Activated naive CD8-positive, alpha-beta T cell treated with anti-CD3 and anti-CD28 coated beads, Interleukin-2, amount 10 ng/mL, durations not matched to agents 7 days and 5 days (primary cell): ENCODE data around the gene CAMTA2. TPM values are rescaled to one million over a fixed set of nuclear protein-coding genes. Genes with fewer than 3 reads are reported as not detected.
"Not testable (repeated sequence)": the region's sequence is repeated elsewhere in the genome, so short reads cannot be mapped to it uniquely, and the experiment has no call there.

ENCODE experiments used
- ATAC-seq: fragments of 150-1000 bp; cut with Tn5 transposase; one replicate; pipeline ENCODE4 v1.10.0; 2021; ENCODE audit warnings: low read depth, moderate library complexity
- POLR2A ChIA-PET: fragments of 350-600 bp; sonication (Branson Sonifier 250); formaldehyde crosslinking; loops from one replicate; lab custom pipeline; 2021; ENCODE audit warnings: antibody characterized with exemption; lab: Charles Lee
- DNase-seq: peaks from one replicate; pipeline ENCODE4 v3.0.0; 2021
- H3K27ac Mint-ChIP-seq: one replicate; pipeline ENCODE4 v1.8.0; 2022; ENCODE audit warnings: mild to moderate bottlenecking, mixed read lengths
- H3K27me3 Mint-ChIP-seq: one replicate; pipeline ENCODE4 v1.8.0; 2022; ENCODE audit warnings: mild to moderate bottlenecking, moderate library complexity, mixed read lengths
- H3K36me3 Mint-ChIP-seq: one replicate; pipeline ENCODE4 v1.8.0; 2021; ENCODE audit warnings: mild to moderate bottlenecking, mixed read lengths
- H3K4me1 Mint-ChIP-seq: one replicate; pipeline ENCODE4 v1.8.0; 2021; ENCODE audit warnings: mixed read lengths
- H3K4me3 Mint-ChIP-seq: one replicate; pipeline ENCODE4 v1.8.0; 2022; ENCODE audit warnings: mild to moderate bottlenecking, moderate library complexity, mixed read lengths
- H3K9me3 Mint-ChIP-seq: one replicate; pipeline ENCODE4 v1.8.0; 2021; ENCODE audit warnings: mixed read lengths
- total RNA-seq, 2 experiments: library from RNA; stranded (reverse); gene quantifications; one replicate each; pipeline ENCODE4 v1.2.3, GENCODE V29; 2021

Gene CAMTA2
- 10 to 100 TPM; 62.0 to 67.7 TPM for total RNA-seq

GRCh38 chr17:4986951-4987766 is at the start of gene CAMTA2:
CAMTA2 (minus strand) TSS chr17:4987675; CDS start chr17:4986222, 1,453 bp downstream.
- Mint-ChIP-seq H3K36me3 (peaks cover 8% of the 10 kb centered on the region), H3K27me3 (no peaks in the 10 kb centered on the region), H3K4me1 (peaks cover 26% of the 10 kb centered on the region), H3K27ac (peak within 1 kb of the TSS; percentile 78), H3K4me3 (peak within 1 kb of the TSS; percentile 85), H3K9me3 (no peaks in the 10 kb centered on the region)
- POLR2A ChIA-PET = interaction anchor here (0.6 to 4.5 kb wide), 13 partner anchors 11 to 78 kb away, joined by 3 to 27 read pairs (median 5); partner anchors contain the start of genes INCA1, KIF1C, PFN1 and RNF167
- ATAC-seq (peak; percentile 87), DNase-seq (peak; percentile 91)

GRCh38 chr17:5035315-5035714 is 47.8 kb upstream of the CAMTA2 start, which contains the start of gene SLC52A1:
SLC52A1 (minus strand) TSS chr17:5035426; CDS start chr17:5034606, 820 bp downstream.
- no peak for DNase-seq
- ATAC-seq = no peak
- Mint-ChIP-seq H3K4me3 (peak within 1 kb of the TSS; percentile 19), H3K4me1 (peaks cover 14% of the 10 kb centered on the region), H3K27me3 (peaks cover 7% of the 10 kb centered on the region), H3K27ac (no peak within 1 kb of the TSS), H3K9me3 (no peaks in the 10 kb centered on the region), H3K36me3 (peaks cover 6% of the 10 kb centered on the region)
- POLR2A ChIA-PET = interaction anchor here (0.6 to 1.1 kb wide), 3 partner anchors 9 to 663 kb away, joined by 3 to 4 read pairs (median 3); no protein-coding TSS in a partner anchor

- peaks cover 13% of the 10 kb centered on the region for H3K4me1 Mint-ChIP-seq
- H3K27me3 Mint-ChIP-seq = peaks cover 7% of the 10 kb centered on the region
- POLR2A ChIA-PET = interaction anchor here (0.9 to 1.2 kb wide), 4 partner anchors 9 to 86 kb away, joined by 3 to 4 read pairs (median 3); partner anchors contain the start of gene PFN1
- no peaks in the 10 kb centered on the region for H3K9me3 Mint-ChIP-seq
- H3K36me3 Mint-ChIP-seq = peaks cover 5% of the 10 kb centered on the region
- ATAC-seq (no peak), DNase-seq (no peak)
- no peak overlapping the region for H3K4me3 Mint-ChIP-seq
- H3K27ac Mint-ChIP-seq = no peak overlapping the region
These were observed 47.2 kb upstream of the CAMTA2 start for GRCh38 chr17:5034651-5035050.

- Mint-ChIP-seq H3K27ac (no peak overlapping the region), H3K4me1 (peaks cover 13% of the 10 kb centered on the region), H3K36me3 (peaks cover 5% of the 10 kb centered on the region), H3K27me3 (peaks cover 7% of the 10 kb centered on the region), H3K9me3 (no peaks in the 10 kb centered on the region), H3K4me3 (no peak overlapping the region)
- ATAC-seq = no peak
- no peak for DNase-seq
- POLR2A ChIA-PET = interaction anchor here (1.0 to 1.2 kb wide), 2 partner anchors 25 to 86 kb away, joined by 3 to 4 read pairs; partner anchors contain the start of gene PFN1
These were observed 46.6 kb upstream of the CAMTA2 start for GRCh38 chr17:5034063-5034462.

- DNase-seq (no peak), ATAC-seq (no peak)
- H3K27ac Mint-ChIP-seq = no peak overlapping the region
- POLR2A ChIA-PET = interaction anchor here (0.7 to 1.2 kb wide), 2 partner anchors 16 to 85 kb away, joined by 3 to 4 read pairs; partner anchors contain the start of gene PFN1
- peaks cover 5% of the 10 kb centered on the region for H3K36me3 Mint-ChIP-seq
- no peaks in the 10 kb centered on the region for H3K9me3 Mint-ChIP-seq
- peaks cover 13% of the 10 kb centered on the region for H3K4me1 Mint-ChIP-seq
- peaks cover 7% of the 10 kb centered on the region for H3K27me3 Mint-ChIP-seq
- H3K4me3 Mint-ChIP-seq = no peak overlapping the region
These were observed 46.0 kb upstream of the CAMTA2 start for GRCh38 chr17:5033352-5034015.

- H3K36me3 Mint-ChIP-seq = peaks cover 5% of the 10 kb centered on the region
- H3K4me1 Mint-ChIP-seq = peaks cover 13% of the 10 kb centered on the region
- DNase-seq (no peak), ATAC-seq (no peak)
- H3K27me3 Mint-ChIP-seq = peaks cover 7% of the 10 kb centered on the region
- no peak overlapping the region for H3K4me3 Mint-ChIP-seq
- no peaks in the 10 kb centered on the region for H3K9me3 Mint-ChIP-seq
- POLR2A ChIA-PET = interaction anchor here (0.7 to 1.6 kb wide), 3 partner anchors 16 to 93 kb away, joined by 3 to 5 read pairs (median 4); partner anchors contain the start of genes RNF167 and SLC25A11
- no peak overlapping the region for H3K27ac Mint-ChIP-seq
These were observed 45.4 kb upstream of the CAMTA2 start for GRCh38 chr17:5032865-5033264.

- peaks cover 13% of the 10 kb centered on the region for H3K4me1 Mint-ChIP-seq
- H3K36me3 Mint-ChIP-seq = peaks cover 5% of the 10 kb centered on the region
- H3K9me3 Mint-ChIP-seq = no peaks in the 10 kb centered on the region
- POLR2A ChIA-PET = interaction anchor here (0.9 to 1.7 kb wide), 8 partner anchors 10 to 122 kb away, joined by 3 to 6 read pairs (median 4); partner anchors contain the start of genes INCA1, KIF1C, PFN1 and RNF167
- peak; percentile 77 for ATAC-seq
- peak overlapping the region; percentile 95 for H3K27ac Mint-ChIP-seq
- H3K4me3 Mint-ChIP-seq = peak overlapping the region; percentile 89
- peaks cover 7% of the 10 kb centered on the region for H3K27me3 Mint-ChIP-seq
- DNase-seq = peak; percentile 83
These were observed 44.0 kb upstream of the CAMTA2 start for GRCh38 chr17:5031365-5032082.

GRCh38 chr17:5030168-5030567 is 42.7 kb upstream of the CAMTA2 start:
- not testable (repeated sequence) for H3K9me3 Mint-ChIP-seq, H3K36me3 Mint-ChIP-seq, ATAC-seq, H3K27me3 Mint-ChIP-seq, DNase-seq
- peak overlapping the region; percentile 95 for H3K27ac Mint-ChIP-seq
- POLR2A ChIA-PET = interaction anchor here (0.8 to 1.6 kb wide), 4 partner anchors 12 to 96 kb away, joined by 3 to 6 read pairs (median 4); partner anchors contain the start of genes INCA1, KIF1C and SPAG7
- H3K4me1 Mint-ChIP-seq = peaks cover 15% of the 10 kb centered on the region
- peak overlapping the region; percentile 89 for H3K4me3 Mint-ChIP-seq

- POLR2A ChIA-PET = interaction anchor here (0.6 to 1.5 kb wide), 2 partner anchors 30 to 36 kb away, joined by 3 to 6 read pairs; partner anchors contain the start of genes INCA1 and KIF1C
- no peaks in the 10 kb centered on the region for H3K27me3 Mint-ChIP-seq
These were observed 40.4 kb upstream of the CAMTA2 start for GRCh38 chr17:5027916-5028315.

GRCh38 chr17:5027299-5027698 is 39.8 kb upstream of the CAMTA2 start:
- ATAC-seq (no peak), DNase-seq (no peak)
- Mint-ChIP-seq H3K36me3 (peaks cover 12% of the 10 kb centered on the region), H3K9me3 (no peaks in the 10 kb centered on the region), H3K27ac (no peak overlapping the region), H3K27me3 (no peaks in the 10 kb centered on the region), H3K4me3 (no peak overlapping the region), H3K4me1 (peaks cover 17% of the 10 kb centered on the region)
- POLR2A ChIA-PET = interaction anchor here (1.5 kb wide), 1 partner anchor 30 kb away, joined by 6 read pairs; the partner anchor contains the start of genes INCA1 and KIF1C

More at GRCh38 chr17:5027916-5028315, 40.4 kb upstream of the CAMTA2 start:
- ATAC-seq = no peak
- H3K27ac Mint-ChIP-seq = no peak overlapping the region
- no peak for DNase-seq
- H3K36me3 Mint-ChIP-seq = peaks cover 12% of the 10 kb centered on the region
- peaks cover 17% of the 10 kb centered on the region for H3K4me1 Mint-ChIP-seq
- H3K9me3 Mint-ChIP-seq = no peaks in the 10 kb centered on the region
- no peak overlapping the region for H3K4me3 Mint-ChIP-seq

- Mint-ChIP-seq H3K27ac (no peak overlapping the region), H3K27me3 (no peaks in the 10 kb centered on the region), H3K4me1 (peaks cover 9% of the 10 kb centered on the region), H3K36me3 (peaks cover 13% of the 10 kb centered on the region), H3K4me3 (no peak overlapping the region), H3K9me3 (no peaks in the 10 kb centered on the region)
- ATAC-seq = no peak
- POLR2A ChIA-PET = no interaction called here
- DNase-seq = no peak
These were observed 37.1 kb upstream of the CAMTA2 start for GRCh38 chr17:5024604-5025003.

- Mint-ChIP-seq H3K27me3 (no peaks in the 10 kb centered on the region), H3K4me1 (peaks cover 16% of the 10 kb centered on the region), H3K4me3 (no peak overlapping the region), H3K9me3 (no peaks in the 10 kb centered on the region), H3K36me3 (peaks cover 15% of the 10 kb centered on the region), H3K27ac (peak overlapping the region; percentile 63)
- no peak for DNase-seq
- POLR2A ChIA-PET = interaction anchor here (0.6 kb wide), 1 partner anchor 39 kb away, joined by 5 read pairs; no protein-coding TSS in a partner anchor
- ATAC-seq = no peak
These were observed 36.2 kb upstream of the CAMTA2 start for GRCh38 chr17:5023588-5024147.
